ENCODE results near the gene GNAI2. TPM values are rescaled to one million over a fixed set of nuclear protein-coding genes. Genes with fewer than 3 reads are reported as not detected.
A peak's percentile ranks its signal among the peaks of the same experiment; 100 is the strongest.

GNAI2 gene
- polyA plus RNA-seq, 3 donors = 914 to 1,492 (median 1,165) TPM

DNA sequence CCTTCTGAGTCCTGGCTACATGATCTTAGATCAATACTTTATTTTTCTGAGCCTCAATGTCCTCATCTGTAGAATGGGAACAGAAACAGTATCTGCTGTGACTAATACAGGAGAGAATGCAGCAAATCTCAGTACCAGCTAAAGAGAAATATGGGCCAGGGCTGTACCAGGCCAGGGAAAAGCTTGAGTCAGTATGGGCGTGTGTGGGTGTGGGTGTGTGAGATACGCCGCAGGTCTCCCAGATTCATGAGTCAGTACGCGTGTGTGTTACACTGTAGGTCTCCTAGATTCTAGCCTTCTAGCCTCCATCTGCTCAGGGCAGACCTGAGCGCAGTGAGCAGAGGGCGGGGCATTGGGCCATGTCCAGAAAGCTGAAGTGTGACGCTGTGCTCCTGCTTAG, 15.2 kb downstream of the GNAI2 start:
- Histone ChIP-seq H3K4me1 (ENCODE audit: control insufficient read depth in 1 of 2, insufficient read depth in 2 of 2, low read length in 2 of 2) (peaks cover 80 to 85% of the 10 kb centered on the region in 2 donors), H3K9me3 (replicated peaks in 1 of 2; ENCODE audit: control insufficient read depth in 1 of 2, insufficient read depth in 1 of 2, low read length in 2 of 2) (no peaks in the 10 kb centered on the region), H4K20me1 (ENCODE audit: insufficient read depth, low read length) (peaks cover 100% of the 10 kb centered on the region), H3K9ac (ENCODE audit: insufficient read depth, low read length, poor library complexity, severe bottlenecking) (no peak overlapping the region), H2AFZ (ENCODE audit: insufficient read depth, low read depth, low read length, poor library complexity, severe bottlenecking) (no peak overlapping the region), H3K27ac (ENCODE audit: low read depth in 1 of 2, low read length in 2 of 2) (peak overlapping the region; percentile 87 to 100), H3K27me3 (ENCODE audit: control insufficient read depth in 2 of 2, insufficient read depth in 2 of 2, low read length in 2 of 2) (no peaks in the 10 kb centered on the region), H3K4me2 (replicated peaks; ENCODE audit: extremely low read depth, low read length, poor library complexity, severe bottlenecking) (no peak overlapping the region), H3K36me3 (replicated peaks in 1 of 2; ENCODE audit: control insufficient read depth in 1 of 2, insufficient read depth in 2 of 2, low read length in 2 of 2) (peaks cover 79 to 94% of the 10 kb centered on the region in 2 donors), H3K4me3 (replicated peaks in 1 of 3; ENCODE audit: low read depth in 2 of 3, low read length in 3 of 3) (no peak overlapping the region), H3K79me2 (ENCODE audit: insufficient read depth, low read length) (peaks cover 99% of the 10 kb centered on the region)
- WGBS (ENCODE audit: insufficient coverage) = 95% methylated on average over 8 of the region's 8 CpGs
- intact Hi-C loops (cut with micrococcal nuclease) = no loop called here
- TF ChIP-seq CTCF (IDR thresholded peaks at IDR 0.05) = no peak
- Mint-ChIP-seq H3K36me3 (peaks cover 60 to 93% of the 10 kb centered on the region in 2 donors), H3K4me1 (peaks cover 71% of the 10 kb centered on the region), H3K27me3 (ENCODE audit: low read depth in 3 of 3) (no peaks in the 10 kb centered on the region), H3K27ac (peak overlapping the region; percentile 77 to 97 (median 83)), H3K4me3 (no peak overlapping the region), H3K9me3 (peaks cover 0 to 2% (median 0%) of the 10 kb centered on the region in 7 donors)
- DNase-seq = no peak

GRCh38 chr3:50254577-50255250, 18.7 kb downstream of the GNAI2 start:
- peaks cover 84 to 99% of the 10 kb centered on the region in 2 donors for H3K36me3 ChIP-seq (replicated peaks in 1 of 2; ENCODE audit: control insufficient read depth in 1 of 2, insufficient read depth in 2 of 2, low read length in 2 of 2)
- peaks cover 77% of the 10 kb centered on the region for H3K79me2 ChIP-seq (ENCODE audit: insufficient read depth, low read length)
- H3K27ac ChIP-seq (ENCODE audit: low read depth in 1 of 2, low read length in 2 of 2) = peak overlapping the region; percentile 87 to 100
- H3K9me3 Mint-ChIP-seq = peaks cover 0 to 10% (median 4%) of the 10 kb centered on the region in 7 donors
- TF ChIP-seq CTCF (IDR thresholded peaks at IDR 0.05) = no peak
- H3K9ac ChIP-seq (ENCODE audit: insufficient read depth, low read length, poor library complexity, severe bottlenecking) = peak overlapping the region; percentile 19
- H3K4me1 Mint-ChIP-seq = peaks cover 50% of the 10 kb centered on the region
- peaks cover 0 to 3% (median 0%) of the 10 kb centered on the region in 3 donors for H3K27me3 Mint-ChIP-seq (ENCODE audit: low read depth in 3 of 3)
- peaks cover 100% of the 10 kb centered on the region for H4K20me1 ChIP-seq (ENCODE audit: insufficient read depth, low read length)
- H3K4me3 ChIP-seq (replicated peaks in 1 of 3; ENCODE audit: low read depth in 2 of 3, low read length in 3 of 3) = peak overlapping the region in 1 of 3 experiments; percentile 15
- peak overlapping the region; percentile 38 for H3K4me2 ChIP-seq (replicated peaks; ENCODE audit: extremely low read depth, low read length, poor library complexity, severe bottlenecking)
- peaks cover 51 to 69% of the 10 kb centered on the region in 2 donors for H3K4me1 ChIP-seq (ENCODE audit: control insufficient read depth in 1 of 2, insufficient read depth in 2 of 2, low read length in 2 of 2)
- H2AFZ ChIP-seq (ENCODE audit: insufficient read depth, low read depth, low read length, poor library complexity, severe bottlenecking) = no peak overlapping the region
- intact Hi-C loops (cut with micrococcal nuclease) = no loop called here
- DNase-seq = peak; percentile 87 to 92 (median 89)
- peak overlapping the region; percentile 92 to 98 (median 95) for H3K27ac Mint-ChIP-seq
- H3K36me3 Mint-ChIP-seq = peaks cover 79 to 96% of the 10 kb centered on the region in 2 donors
- peak overlapping the region; percentile 21 to 39 for H3K4me3 Mint-ChIP-seq
- 36% methylated on average over 3 of the region's 8 CpGs for WGBS (ENCODE audit: insufficient coverage)
- H3K27me3 ChIP-seq (ENCODE audit: control insufficient read depth in 2 of 2, insufficient read depth in 2 of 2, low read length in 2 of 2) = no peaks in the 10 kb centered on the region
- peaks cover 0 to 10% of the 10 kb centered on the region in 2 donors for H3K9me3 ChIP-seq (replicated peaks in 1 of 2; ENCODE audit: control insufficient read depth in 1 of 2, insufficient read depth in 1 of 2, low read length in 2 of 2)
